GM21526 (cell line): ENCODE data around the gene INPP4B.

Experiments
- ATAC-seq: cut with Tn5 transposase; IDR thresholded peaks from one replicate; pipeline ENCODE4 v1.9.1; 2021; ENCODE audit warnings: moderate library complexity; ENCODE audit not compliant: unreplicated experiment, low FRiP score

INPP4B gene

DNA sequence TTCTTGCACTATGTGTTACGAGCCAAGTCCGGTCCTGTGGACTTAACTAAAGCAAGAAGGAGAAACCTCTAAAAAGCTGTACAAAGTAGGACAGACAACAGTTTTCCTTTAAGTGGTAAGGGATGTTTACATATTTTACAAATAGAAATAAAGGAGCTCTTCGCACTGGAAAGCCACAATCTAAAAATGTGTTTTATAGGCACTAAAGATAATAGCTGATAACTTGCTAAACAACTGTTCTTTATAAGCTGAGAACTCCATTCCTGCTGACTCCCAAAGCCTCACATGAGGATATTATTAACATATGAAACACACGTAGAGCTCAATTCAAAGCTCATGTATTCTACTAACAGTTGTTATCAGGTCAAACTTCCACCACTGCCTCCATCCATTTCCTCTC lies 519.9 kb downstream of the INPP4B start:
- no peak for ATAC-seq

DNA sequence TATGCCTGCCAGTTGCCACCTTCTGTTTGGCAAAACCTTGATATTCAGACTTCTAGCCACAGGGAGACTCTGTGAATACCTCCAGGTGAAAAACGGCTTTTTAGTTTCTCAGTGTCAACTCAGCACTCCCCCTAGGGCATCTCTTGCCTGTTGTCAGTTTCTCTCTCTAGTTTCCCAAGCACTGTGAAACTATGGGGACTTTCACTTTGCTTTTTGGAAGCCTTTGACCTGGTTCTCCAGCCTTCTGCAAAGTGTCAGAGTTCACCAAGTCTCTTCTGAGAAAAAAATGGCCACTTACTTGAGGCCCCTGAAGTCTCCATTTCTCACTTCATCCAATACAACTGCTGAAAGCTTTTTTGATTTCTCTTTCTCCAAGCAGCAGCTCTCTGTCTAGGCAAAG lies 521.5 kb downstream of the INPP4B start:
- ATAC-seq, result peak; percentile 70

DNA sequence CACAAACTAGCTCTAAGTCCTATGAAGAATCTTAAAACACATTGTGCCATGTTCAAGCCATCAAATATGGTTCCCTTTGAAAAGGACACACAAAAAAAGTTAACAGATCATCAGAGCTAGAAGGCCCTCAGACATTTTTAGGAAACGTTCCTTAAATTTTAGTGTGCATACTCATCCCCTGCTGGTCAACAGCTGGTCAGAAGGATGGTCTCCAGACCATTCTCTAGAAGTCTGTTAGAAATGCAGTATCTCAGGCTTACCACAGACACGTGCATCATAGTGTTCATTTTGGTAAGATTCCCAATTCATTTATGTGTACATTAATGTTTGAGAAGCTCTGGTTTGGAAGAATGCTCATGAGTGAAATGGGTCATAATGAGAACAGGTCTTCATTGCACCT lies 523.1 kb downstream of the INPP4B start:
- ATAC-seq, result no peak

DNA sequence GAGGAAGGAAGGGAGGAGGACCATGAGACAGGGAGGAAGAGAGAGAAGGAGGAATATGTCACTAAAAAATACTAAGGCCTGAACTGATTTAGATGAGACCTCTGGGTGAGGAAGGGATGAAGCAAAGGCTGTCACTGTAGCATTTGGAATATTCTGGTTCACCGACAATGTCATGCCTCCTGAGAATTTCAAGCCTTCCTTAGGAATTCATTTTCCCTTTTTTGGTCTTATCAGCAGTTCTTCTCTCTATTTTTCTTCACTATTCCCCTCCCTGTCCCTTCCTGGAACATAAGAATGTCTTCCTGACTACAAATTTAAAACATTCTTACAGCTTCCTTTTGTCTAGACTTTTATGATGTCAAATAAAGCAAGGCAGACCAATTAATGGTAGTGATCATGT lies 527.8 kb downstream of the INPP4B start:
- no peak for ATAC-seq

DNA sequence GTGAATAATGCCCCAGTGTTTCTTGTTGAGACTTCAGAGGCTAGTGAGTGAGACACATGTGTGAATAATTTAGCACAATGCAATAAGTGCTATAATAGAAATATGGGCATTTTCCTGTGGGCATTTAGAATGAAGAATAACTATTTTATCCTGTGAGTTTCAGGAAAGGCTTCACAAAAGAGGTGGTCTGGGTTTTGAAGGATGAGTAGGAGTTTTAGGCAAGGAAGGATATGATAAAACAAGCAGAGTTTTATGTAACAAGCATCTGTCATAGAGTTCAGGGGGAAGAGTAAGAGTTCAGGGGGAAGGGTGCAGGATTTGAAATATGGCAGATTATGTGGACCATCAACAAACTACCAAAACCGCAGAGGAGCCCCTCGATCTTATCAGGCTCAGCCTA lies 529.2 kb downstream of the INPP4B start:
- no peak for ATAC-seq

DNA sequence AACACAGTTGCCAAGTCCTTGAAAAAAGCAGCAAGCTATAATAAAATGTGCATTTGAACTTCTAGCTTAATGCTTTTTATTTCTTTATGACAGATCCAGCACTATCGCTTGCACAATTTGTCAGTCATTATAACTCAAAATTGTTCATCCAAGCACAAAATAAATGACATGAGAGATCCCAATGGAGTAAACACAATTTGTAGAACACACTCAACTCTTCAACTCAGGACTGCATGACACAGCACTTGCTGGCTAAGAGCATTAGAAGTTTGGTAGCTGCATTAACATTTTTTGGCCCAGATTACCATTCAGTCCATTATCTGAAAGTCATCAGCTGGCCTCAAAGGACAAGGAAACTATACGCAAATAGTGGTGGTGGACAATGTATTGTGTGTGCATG lies 530.1 kb downstream of the INPP4B start:
- ATAC-seq, result no peak

DNA sequence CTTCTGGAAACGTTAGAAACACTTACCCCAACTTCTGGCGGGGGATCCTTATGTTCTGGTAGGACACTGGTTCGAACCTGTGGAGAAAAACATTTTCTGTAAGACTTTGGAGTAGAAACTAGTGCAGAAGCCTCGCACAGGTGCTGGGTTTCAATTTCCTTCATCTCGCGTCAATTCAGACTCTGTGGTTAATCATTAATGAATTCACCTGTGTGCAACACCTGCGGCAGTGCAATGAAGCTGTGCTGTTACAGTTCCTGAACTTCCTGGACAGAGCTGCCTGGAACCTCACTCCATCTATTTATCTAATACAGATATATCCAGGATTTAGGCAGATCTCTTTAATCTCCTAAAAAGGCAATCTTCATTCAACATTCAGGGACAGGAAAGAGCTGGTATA lies 531.4 kb downstream of the INPP4B start:
- no peak for ATAC-seq

DNA sequence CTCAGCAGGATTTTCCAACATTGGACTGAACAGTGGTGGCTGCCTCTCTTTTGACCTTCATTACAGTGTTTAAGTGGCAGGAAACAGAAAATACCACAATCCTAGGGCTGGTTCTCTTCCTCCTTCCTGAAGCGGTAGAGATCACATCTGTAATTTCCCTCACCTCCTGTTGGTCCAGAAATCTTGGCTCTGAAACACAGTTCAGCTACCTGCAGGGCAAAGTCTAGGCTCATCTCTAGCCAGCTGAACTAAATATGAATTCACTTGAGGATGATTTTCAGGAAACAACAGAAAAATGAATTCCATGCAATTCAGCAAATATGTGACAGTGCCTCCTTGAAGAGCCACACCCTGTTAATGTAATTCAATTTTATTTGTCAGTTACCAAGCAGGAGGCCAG lies 531.9 kb downstream of the INPP4B start:
- no peak for ATAC-seq

DNA sequence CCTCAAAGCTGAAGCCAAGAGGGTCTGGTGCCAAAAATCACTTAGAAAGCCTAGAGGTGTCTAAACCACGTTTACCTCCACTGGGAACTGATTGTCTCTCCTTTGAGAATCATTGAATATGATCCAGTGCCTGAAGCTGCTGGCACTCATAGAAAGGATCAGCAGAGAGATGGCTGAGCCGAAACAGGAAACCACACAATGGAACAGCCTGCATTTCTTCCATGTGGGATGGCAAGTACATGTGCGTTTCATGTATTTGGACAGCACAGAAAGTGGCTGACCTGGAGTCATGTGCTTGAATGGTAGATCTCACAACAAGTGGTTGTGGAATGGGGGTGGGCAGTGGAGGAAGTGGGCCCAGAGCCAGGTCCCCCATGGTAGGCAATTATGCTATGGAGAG lies 533.7 kb downstream of the INPP4B start:
- no peak for ATAC-seq

DNA sequence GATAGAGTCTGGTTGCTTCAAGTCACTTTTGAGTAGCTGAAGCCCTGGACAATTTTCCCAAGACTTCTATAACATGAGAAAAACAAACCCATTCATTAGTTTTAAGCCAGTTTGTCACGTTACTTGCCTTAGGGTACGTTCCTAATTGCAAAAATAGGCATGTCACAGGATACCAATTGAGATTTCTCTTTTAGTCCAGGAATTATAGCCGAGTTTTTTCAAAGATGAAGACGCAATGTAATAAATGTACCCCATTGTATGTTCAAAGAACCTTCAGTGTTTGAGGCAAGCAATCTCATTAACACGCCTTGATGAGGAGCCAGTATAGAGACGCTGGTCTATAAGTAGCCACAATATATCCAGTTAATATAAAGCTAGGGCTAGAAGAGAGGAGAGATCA lies 534.2 kb downstream of the INPP4B start:
- ATAC-seq, result no peak

DNA sequence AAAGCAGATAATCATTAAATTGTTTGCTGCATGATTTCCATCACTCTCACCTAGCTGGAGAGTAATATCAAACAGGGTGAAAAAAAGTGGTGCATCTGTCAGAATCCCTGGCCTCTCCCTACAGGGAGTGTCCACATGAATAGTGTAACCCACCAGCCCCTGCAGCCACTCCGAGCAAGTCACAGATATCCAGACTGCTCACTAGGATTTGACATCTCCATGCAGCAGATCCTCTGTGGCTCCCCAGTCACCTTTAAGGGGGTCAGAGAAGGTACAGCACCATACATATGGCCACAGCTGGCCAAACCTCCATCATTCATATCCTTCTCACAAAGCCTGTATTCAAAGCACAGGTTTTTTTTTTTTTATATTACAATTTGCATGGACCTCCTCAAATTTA lies 536.3 kb downstream of the INPP4B start:
- ATAC-seq, result no peak

DNA sequence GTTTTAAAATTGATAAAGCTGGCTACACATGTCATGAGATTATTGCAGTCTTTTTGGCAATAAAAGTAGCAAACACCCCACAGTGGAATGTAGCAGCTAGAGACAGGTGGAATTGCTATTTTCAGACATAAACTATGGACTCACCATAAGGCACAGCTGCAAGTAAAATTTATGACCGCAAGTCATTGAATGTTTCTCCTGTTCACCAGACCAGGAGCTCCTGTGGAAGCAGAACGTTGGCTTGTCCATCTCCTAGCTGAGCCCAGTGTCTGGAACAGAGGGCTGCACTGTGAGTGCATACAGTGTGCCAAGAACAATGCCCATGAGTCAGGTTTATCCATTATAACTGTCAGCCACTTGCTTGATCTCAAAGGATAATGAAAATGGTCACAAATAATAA lies 538.2 kb downstream of the INPP4B start:
- no peak for ATAC-seq

DNA sequence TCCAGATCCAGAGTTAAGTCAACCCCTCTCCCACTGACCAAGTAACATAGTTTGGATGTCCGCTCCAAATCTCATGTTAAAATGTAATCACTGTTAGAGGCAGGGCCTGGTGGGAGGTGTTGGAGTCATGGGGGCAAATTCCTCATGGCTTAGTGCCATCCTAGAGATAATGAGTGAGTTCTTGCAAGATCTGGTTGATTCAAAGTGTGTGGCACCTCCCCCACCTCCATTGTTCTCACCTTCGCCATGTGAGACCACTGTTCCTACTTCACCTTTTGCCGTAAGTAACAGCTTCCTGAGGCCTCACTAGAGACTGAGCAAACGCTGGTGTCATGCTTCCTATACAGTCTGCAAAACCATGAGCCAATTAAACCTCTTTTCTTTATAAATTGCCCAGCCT lies 548.8 kb downstream of the INPP4B start:
- no peak for ATAC-seq

DNA sequence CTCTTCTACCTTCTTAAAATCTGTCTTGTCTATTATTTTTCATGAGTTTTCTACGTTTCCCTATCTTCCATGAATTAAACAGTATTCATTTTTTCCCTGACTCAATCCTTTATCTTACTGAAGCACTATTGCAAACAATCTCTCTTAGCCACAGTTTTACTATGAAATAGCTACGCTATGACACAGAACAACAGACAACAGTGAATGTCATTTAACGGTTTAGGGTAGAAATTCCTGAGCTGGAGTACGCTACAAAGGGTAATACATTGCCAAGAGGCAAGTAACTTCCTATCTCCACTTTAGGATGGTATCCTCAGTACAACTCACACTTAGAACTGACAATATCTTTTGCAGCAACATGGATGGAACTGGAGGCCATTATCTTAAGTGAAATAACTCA lies 552.6 kb downstream of the INPP4B start:
- ATAC-seq, result no peak

DNA sequence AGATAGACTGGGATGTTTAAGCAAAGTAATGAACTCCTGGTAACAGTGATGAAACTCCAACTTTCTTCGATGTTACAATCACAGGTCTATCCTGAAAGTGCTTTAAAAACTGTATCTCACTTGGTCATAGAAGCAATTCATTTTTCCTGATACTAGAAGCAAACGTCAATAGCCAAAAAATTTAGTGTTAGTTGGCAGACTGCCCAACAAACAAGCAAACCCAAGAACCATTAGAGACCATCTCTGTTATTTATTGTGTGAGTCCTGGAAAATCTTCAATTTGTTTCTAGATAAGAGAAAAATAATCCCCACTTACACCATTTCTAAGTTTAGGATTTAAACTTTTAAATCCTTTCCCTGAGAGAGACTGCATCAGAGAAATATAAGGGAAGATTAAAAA lies 553.9 kb downstream of the INPP4B start:
- ATAC-seq, result no peak

DNA sequence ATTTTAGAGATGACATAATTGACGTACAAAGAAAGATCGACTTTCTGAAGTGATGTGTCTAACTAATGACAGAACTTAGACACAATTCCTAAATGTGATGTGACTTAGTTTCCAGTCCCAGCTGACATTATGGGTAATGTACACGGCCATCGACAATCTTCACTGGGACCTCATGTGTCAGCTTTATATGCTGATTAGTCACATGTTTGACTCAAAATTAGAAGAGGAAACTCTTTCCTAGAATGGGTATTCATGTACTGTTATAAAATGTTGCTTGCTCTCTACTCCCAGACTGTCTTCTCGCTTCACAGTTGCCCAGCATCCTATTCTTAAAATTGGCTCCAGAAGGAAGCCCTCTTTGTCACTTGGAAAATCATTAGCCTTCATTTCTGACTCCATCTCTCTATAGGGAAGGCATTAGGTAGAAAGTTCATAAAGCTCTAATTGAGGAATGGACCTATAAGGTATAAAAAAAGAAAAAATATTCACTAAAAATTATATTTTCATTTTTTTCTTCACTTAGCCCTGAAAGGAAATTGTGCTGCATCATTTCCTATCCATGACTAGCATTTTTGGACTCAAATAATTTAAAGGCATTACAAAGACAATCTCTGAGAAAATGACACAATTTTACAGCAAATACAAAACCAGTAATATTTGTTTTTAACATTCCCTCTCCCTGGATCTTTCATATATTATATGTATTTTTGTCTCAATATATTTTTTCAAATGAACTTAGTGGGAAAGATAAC lies 554.6 kb downstream of the INPP4B start:
- ATAC-seq, result no peak

DNA sequence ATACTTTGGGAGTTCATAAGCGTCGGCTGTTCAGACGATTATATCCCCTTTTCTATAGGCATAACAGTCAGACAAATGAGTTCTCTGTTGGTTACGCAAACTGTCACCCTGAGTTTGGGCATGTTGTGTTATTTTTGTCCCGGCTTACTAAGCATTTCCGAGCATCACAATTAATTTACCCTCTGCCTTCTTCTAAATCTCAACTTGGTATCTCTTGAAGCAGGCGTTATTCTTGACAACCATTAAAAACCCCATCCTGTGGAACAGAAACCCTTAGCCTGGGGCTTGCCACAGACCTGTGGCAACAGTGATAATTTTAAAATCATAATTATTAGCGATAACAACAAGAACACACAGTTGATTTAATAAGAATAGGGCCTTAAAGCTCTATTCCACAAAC lies 558.7 kb downstream of the INPP4B start:
- no peak for ATAC-seq

DNA sequence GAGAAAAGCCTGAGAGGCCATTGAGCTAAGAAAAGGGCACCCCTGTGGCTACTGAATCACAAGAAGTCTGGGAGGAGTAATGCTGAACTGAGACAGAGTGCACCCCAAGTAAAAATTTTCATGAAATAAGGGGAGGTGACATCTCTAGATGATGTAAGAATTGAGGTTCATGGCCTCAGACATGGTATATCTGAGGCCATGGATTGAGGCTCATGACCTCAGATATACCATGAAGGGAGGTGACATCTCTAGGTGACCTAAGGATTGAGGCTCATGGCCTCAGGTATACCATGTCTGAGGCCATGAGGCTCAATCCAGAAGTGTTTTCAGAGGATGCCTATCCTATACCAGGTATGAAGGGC lies 560.9 kb downstream of the INPP4B start:
- ATAC-seq, result no peak

DNA sequence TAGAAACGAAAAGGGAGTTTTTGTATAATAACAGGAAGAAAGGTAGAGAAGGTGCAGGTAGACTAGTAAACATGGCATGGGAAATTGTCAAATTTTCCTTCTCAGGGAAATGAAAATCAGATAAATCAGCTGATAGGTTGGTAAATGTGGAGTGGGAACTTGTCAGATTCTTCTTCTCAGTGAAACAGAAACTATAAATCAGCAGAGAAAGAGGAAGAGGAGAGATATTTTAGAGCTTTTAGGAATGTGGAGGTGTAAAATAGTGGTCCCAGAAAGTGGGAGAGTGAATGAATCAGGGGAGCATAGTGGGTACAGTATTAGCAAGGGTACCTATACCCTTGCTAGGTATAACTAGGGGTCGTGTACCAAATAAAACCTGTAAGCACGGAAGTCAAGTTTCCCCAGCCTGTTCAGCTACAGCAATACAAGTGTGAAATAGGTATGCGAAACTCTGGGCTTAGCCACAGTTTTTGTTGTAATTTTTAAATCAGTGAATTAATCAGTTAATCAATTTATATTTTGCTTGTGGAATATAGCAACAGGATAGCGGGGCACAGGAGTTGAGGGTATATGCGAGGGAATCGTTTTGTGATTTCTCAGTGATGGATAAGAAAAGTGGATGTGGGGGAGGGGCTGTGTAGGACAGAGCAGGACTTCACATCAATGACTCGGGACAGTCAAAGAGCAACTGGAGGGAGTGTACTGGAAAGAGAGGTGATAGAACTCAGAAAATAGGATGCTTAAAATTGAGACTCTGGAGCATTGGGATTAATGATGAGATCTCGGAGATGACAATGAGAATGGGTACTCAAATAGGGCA lies 561.5 kb downstream of the INPP4B start:
- ATAC-seq, result no peak

DNA sequence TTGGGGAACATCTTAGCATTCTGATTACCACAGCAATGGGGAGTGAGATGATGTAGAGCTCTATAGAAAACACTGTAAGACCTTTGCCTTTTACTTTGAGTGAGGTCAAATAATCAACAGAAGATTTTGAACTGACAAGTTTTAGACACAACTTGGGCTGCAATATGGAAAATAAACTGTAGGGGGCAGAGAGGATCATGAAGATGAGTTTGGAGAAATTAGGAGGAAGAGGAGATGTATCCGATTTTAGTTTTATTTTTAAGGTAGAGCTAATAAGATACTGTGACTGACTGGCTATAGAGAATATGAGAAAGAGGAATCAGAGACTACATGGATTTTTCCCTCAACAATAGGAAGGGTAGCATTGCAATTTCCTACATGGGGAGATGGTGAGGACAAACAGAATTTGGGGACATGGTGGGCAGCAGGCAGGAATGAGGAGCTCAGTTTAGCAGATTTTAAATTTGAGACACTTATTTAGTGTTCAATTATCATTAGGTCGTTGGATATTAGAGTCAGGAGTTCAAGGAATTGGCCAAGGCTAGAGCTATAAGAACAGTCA lies 563.1 kb downstream of the INPP4B start:
- ATAC-seq, result no peak

DNA sequence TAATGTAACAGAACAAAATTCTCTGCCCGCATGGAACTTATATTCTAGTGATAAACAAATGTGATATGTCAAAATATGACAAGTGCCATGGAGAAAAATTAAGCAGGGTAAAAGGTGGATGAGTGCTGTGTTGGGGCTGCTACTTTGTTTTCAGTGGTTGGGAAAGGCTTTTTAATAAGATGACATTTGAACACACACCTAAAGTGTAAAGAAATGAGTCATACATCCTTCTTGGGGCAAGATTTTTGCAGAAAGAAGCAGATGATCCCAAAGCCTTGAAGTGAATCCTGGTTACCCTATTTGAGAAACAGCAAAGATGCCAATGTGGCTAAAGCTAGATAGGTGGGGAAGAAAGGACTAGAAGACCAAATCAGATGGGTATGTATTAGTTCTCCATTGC lies 564.1 kb downstream of the INPP4B start:
- ATAC-seq, result no peak

DNA sequence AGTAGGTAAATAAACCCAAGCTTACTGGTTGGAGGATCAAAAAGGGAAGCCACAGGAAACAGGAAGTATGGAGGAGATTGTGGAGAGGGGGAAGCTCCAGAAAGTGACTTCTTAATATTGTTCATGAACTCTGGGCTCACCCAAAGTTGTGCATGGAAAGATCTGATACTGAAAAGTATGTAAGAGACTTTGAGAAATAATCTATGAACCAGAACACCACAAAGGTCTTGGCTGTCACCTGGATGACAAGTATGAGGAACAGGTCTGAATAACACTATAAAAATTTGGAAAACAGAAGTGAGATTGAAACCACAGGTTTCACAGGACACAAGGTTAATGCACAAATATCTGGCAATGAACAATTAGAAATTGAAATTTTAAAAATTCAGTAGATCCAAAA lies 567.4 kb downstream of the INPP4B start:
- no peak for ATAC-seq
